RWPE1 (cell line): Measurements from ENCODE around the gene AK4.

ENCODE experiments used
- CTCF ChIA-PET: fragments of 350-600 bp; sonication (Branson Sonifier 250); formaldehyde crosslinking; extraction: SDS; loops from one replicate; lab custom pipeline; 2021; lab: Yijun Ruan, JAX
- POLR2A ChIA-PET: fragments of 400-600 bp; formaldehyde crosslinking; extraction: SDS; loops from one replicate; lab custom pipeline; 2020; ENCODE audit warnings: antibody characterized with exemption; ENCODE audit not compliant: low non-redundant PET; lab: Yijun Ruan, JAX
- DNase-seq: peaks from one replicate; pipeline ENCODE4 v3.0.0; 2012; ENCODE audit warnings: low spot score
- H3K27ac ChIP-seq: fragments of 450-650 bp; 2 replicates; pipeline ENCODE4 v1.5.1; 2017
- CTCF ChIP-seq: fragments of 450-650 bp; conservative IDR thresholded peaks from 2 replicates; pipeline ENCODE4 v1.5.1; 2017; ENCODE audit warnings: low read depth, mild to moderate bottlenecking

The AK4 gene

GRCh38 chr1:65253800-65254319 is 105.9 kb downstream of the AK4 start:
- TF ChIP-seq CTCF = no peak
- peak; percentile 26 for DNase-seq
- H3K27ac ChIP-seq = no peak overlapping the region
- CTCF ChIA-PET = interaction anchor here (0.7 kb wide), 2 partner anchors 250 to 425 kb away, joined by 3 read pairs; no protein-coding TSS in a partner anchor
- POLR2A ChIA-PET = interaction anchor here (0.6 kb wide), 2 partner anchors 56 to 287 kb away, joined by 3 to 9 read pairs; no protein-coding TSS in a partner anchor

GRCh38 chr1:65254320-65255034 is 106.5 kb downstream of the AK4 start:
- POLR2A ChIA-PET = interaction anchor here (0.6 kb wide), 3 partner anchors 55 to 287 kb away, joined by 3 to 9 read pairs (median 3); no protein-coding TSS in a partner anchor
- peak; percentile 17; the same call in 1 of the 2 replicates for TF ChIP-seq CTCF
- DNase-seq = peak; percentile 83
- CTCF ChIA-PET = interaction anchor here (0.7 kb wide), 3 partner anchors 250 to 438 kb away, joined by 3 read pairs; no protein-coding TSS in a partner anchor
- H3K27ac ChIP-seq = no peak overlapping the region

GRCh38 chr1:65255035-65255655 is 107.1 kb downstream of the AK4 start:
- ChIA-PET POLR2A (interaction anchor here (0.6 kb wide), 1 partner anchor 186 kb away, joined by 3 read pairs; no protein-coding TSS in a partner anchor), CTCF (interaction anchor here (0.7 to 1.2 kb wide), 2 partner anchors 433 to 437 kb away, joined by 3 read pairs; no protein-coding TSS in a partner anchor)
- H3K27ac ChIP-seq = no peak overlapping the region
- no peak for TF ChIP-seq CTCF
- no peak for DNase-seq

- DNase-seq = no peak
- no peak for TF ChIP-seq CTCF
- ChIA-PET POLR2A (no interaction called here), CTCF (interaction anchor here (0.7 to 1.2 kb wide), 2 partner anchors 432 to 1688 kb away, joined by 3 read pairs; no protein-coding TSS in a partner anchor)
- H3K27ac ChIP-seq = no peak overlapping the region
Measured at GRCh38 chr1:65255656-65256050, 107.7 kb downstream of the AK4 start.

- TF ChIP-seq CTCF = no peak
- H3K27ac ChIP-seq = no peak overlapping the region
- POLR2A ChIA-PET = no interaction called here
- CTCF ChIA-PET = no interaction called here
- DNase-seq = no peak
Measured at GRCh38 chr1:65256860-65257708, 109.1 kb downstream of the AK4 start.
